GM11168 (cell line): ENCODE results near the gene ZCWPW1.

Source experiments
- in situ Hi-C: fragments of 300-500 bp; cut with MboI; formaldehyde crosslinking; loops from one replicate; pipeline ENCODE4 v1.12.0; 2022; ENCODE audit warnings: low sequenced_read_pairs; ENCODE audit not compliant: unreplicated experiment

The ZCWPW1 gene

GRCh38 chr7:100428199-100428966 lies at the start of gene ZCWPW1:
ZCWPW1 (minus strand) TSS chr7:100428703; CDS start chr7:100420649, 8,054 bp downstream.
- in situ Hi-C loops: no loop called here

GRCh38 chr7:100477871-100478267 lies 49.4 kb upstream of the ZCWPW1 start:
- in situ Hi-C loops: no loop called here

DNA sequence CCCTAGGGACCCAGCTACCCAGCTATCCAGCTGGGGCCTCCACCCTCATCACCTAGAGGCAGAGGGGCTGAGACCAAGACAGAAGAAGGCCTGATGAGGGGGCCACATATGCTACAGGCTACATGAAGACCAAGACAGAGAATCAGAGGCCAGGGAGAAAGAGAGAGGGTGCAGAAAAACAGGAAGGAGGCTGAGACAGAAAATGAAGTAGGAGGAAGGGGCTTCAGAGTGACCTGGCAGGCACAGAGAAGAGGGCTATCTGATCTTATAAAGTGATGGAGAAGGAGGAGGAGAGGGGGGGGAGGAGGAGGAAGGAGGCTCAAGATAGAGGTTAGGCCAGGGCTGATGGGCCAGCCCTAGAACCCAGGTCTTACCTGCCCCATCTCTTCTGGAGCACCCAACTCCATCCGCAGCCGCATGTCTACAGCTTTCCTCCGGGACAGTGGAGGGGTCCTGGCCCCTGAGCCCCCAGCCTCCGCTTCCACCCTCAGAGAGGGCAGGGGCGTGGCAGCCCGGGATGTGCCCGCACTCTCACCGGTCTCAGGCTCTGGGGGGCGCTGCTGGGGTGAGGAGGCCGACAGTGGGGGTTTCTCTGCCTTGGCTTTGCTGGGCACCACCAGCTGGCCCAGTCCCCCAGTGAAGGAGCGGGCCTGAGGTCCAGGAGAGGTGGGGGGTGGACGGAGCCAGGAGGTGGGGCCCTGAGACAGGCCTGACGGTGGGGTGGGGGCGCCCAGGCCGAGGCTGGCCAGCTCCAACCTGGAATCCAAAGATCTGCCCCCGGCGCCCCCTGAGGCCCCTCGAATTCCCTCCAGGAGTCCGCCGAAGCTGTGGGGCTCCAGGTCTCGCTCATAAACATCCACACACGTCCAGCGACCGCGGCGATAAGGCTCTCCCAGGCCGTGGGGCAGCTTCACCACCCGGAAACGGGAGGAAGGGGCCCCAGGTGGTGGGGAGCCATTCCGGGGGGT lies 48.7 kb upstream of the ZCWPW1 start:
- in situ Hi-C loops: no loop called here

- in situ Hi-C loops: no loop called here
Measured at GRCh38 chr7:100476101-100476780, 47.7 kb upstream of the ZCWPW1 start.

DNA sequence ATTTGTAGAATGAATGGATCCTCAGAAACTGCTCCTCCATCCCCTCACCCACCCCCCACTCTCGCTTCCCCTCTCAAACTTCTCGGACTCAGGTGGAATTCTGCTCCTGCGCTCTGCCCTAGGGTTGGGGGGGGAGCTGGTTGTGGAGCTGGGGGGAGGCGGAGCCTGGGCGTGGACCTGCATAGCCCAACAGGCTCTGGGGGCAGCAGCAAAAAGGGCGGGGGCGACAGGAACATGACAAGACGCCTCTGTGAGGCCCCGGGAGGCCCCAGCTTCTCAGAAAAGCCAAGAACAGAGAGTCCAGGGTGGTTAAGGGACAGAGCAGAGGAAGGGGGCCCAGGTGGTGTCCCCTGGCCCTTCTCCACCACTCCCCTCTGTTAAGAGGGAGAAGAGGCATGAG lies 47.0 kb upstream of the ZCWPW1 start:
- in situ Hi-C loops: no loop called here

- in situ Hi-C loops: no loop called here
Measured at GRCh38 chr7:100472854-100473499, 44.5 kb upstream of the ZCWPW1 start.

DNA sequence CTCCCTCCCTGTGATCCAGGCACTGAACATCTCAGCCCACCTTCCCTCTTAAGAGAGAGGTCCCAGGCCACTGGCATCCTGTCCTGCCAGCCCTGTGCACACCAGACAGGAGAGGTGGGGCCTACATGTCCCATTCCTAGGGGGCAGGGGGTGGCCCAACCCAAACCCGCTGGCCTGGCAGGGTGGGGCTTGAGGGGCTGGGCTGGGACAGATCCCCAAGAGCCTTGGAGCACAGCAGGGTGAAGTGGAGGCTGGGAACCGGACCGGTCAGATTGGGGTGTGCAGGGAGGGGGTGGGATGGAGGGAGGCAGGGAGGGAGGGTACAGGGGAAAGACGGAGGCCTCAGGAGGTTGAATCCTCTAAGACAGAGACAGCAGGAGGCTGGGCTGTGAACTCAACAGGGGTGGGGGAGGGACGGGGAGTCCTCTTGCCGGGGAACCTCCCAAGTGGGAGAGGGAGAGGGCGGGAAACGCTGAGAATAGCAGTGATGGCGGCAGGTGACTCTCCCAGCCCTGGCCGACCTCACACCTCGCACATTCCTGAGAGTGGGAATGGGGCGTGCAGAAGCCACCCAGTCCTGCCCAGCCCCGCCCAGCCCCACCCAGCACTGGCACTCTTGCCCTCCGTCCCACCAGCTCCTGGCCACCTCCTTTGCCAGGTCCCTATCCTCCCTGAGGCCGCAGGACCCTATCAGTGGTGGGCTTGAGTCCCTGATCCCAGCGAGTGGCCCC lies 43.8 kb upstream of the ZCWPW1 start:
- in situ Hi-C loops: no loop called here

DNA sequence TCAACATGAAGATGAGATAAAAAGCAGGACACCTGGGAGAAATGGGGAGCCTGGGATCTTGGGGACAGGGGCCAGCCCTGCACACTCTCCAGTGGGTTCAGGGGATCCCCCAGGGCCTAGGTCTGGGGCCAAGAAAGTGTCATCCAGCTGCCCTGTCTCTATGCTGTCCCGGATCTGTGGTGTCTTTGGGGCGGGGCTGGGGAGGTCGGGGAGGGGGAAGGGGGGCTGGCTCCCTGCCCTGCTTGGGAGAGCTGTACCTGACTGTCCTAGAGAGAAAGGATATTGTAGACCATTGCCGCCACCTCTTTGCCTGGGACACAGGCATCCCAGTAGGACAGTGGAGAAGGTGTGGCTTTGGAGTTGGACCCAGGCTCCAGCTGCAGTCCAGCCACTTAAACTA lies 42.5 kb upstream of the ZCWPW1 start:
- in situ Hi-C loops: no loop called here

GRCh38 chr7:100469227-100470044 lies 40.9 kb upstream of the ZCWPW1 start:
- in situ Hi-C loops: no loop called here

DNA sequence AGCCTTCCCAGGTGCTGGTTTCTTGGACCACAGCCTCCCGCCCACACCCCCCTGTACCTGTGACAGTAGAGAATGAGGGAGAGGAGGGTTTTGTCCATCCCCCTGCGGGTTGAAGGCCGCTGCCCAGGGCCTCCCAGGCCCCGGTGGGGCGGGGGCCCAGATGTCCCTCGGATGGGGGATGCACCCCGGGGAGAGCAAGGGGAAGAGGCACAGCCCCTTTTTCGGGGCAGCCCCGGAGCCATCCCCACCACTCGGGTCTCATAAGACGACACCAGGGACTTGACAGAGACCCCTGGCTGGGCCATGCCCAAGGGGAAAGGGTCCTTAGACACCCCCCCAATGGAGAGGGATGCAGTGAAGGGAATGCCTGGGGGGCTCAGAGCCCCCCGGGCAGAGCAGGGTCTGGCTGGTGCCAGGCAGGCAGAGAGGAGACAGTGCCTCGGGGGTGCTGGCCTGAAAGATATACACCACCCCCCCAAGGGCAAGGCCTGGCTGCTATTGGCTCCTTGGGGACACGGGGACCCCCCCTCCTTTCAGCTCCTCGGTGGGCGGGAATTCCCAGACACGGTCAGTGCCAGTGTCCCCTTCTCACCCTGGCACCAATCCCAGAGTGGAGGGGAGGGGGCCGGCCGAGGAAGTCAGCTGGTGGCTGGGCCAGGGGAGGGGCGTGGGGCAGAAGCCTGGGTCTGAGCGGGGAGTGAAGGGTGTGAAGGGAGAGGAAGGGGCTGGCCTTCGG lies 39.3 kb upstream of the ZCWPW1 start:
- in situ Hi-C loops: no loop called here

GRCh38 chr7:100466653-100467605 lies 38.4 kb upstream of the ZCWPW1 start:
- in situ Hi-C loops: no loop called here

DNA sequence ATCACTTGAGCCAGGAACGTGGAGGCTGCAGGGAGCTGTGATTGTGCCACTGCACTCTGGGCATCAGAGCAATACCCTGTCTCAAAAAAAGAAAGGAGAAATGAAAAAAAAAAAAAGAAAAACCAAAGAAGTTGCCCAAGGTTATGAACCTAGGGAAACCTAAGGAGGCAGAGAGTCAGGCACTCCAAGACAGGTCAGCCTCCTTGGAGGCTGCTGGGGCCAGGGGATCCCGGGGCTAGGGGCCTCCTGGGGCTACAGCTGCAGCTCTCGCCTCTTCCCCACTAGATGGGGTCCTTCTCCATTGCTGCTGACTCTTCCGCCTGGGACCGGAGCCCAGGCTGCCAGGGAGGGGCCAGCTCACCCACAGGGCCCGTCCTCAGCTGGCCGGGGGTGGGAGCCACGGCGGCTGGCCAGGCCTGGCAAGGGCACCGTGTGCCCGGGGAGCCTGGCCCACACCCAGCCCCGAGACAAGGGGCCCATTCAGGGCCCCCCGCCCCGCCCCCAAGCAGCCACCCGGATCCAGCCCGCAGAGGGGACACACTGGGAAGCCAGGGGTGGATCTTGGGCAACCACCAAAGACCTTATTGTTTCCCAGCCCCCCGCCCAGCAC lies 37.3 kb upstream of the ZCWPW1 start:
- in situ Hi-C loops: no loop called here

GRCh38 chr7:100465299-100465698 lies 36.8 kb upstream of the ZCWPW1 start:
- in situ Hi-C loops: no loop called here

GRCh38 chr7:100464791-100465190 lies 36.3 kb upstream of the ZCWPW1 start:
- in situ Hi-C loops: no loop called here

GRCh38 chr7:100464210-100464660 lies 35.7 kb upstream of the ZCWPW1 start, which contains the start of gene SPACDR:
SPACDR (minus strand) TSS chr7:100464260; CDS start chr7:100464025, 235 bp downstream.
- in situ Hi-C loops: no loop called here

DNA sequence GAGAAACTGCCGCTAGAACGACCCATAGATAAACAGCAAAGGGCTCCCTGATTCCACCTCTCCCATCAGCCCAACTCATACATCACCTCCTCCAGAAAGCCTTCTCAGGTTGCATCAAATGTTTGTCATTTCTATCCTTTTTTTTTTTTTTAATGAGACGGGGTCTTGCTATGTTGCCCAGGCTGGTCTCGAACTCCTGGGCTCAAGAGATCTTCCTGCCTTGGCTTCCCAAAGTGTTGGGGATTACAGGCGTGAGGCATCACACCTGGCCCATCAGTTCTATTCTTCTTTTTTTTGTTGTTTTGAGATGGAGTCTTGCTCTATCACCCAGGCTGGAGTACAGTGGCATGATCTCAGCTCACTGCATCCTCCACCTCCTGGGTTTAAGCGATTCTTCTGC lies 28.5 kb upstream of the ZCWPW1 start:
- in situ Hi-C loops: no loop called here
